ENCODE measurements around the gene SPC24. TPM values are rescaled to one million over a fixed set of nuclear protein-coding genes. Genes with fewer than 3 reads are reported as not detected.

SPC24 gene
- total and polyA plus RNA-seq, 9 of the 15 experiments (the other 6 are each of a cell fraction or from before 2014, with no cell fraction given): 18.2 to 154 (median 60.9) TPM

DNA sequence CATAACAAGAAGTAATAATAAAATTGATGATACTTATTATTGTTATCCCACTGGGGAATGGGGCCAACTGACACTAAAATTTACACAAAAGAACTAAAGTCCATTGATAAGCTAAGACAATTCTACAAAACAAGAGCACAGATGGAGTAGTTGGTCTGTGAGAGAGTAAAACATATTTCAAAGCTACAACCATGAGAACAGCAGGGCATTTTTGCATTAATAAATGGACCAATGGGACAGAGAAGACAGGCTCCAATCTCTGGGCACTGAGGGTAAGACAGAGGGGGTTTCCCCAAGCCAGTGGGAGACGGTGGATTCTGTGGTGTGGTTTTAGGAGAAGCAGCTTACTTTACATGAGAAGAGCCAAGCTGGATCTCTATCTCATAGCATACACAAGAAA, 27.4 kb upstream of the SPC24 start:
- Histone ChIP-seq H4K20me1 (replicated peaks; ENCODE audit: control insufficient read depth, insufficient read depth, low read length) (no peaks in the 10 kb centered on the region), H3K27ac (ENCODE audit: extremely low read depth, low read depth, low read length) (no peak overlapping the region), H3K79me2 (ENCODE audit: control insufficient read depth, insufficient read depth, low read length) (no peaks in the 10 kb centered on the region), H3K36me3 (ENCODE audit: control insufficient read depth, insufficient read depth, low read length) (peaks cover 15% of the 10 kb centered on the region; the same call in 2 of the 3 replicates), H3K9ac (ENCODE audit: insufficient read depth in 1 of 2, low read depth in 2 of 2, low read length in 2 of 2) (no peak overlapping the region), H3K9me3 (replicated peaks; ENCODE audit: control insufficient read depth, insufficient read depth, low read depth, low read length) (no peaks in the 10 kb centered on the region), H3K4me1 (replicated peaks in 1 of 2; ENCODE audit: control insufficient read depth in 2 of 2, insufficient read depth in 2 of 2, low read length in 2 of 2) (peaks cover 0 to 5% of the 10 kb centered on the region in 2 experiments; a peak in 1 of 5 replicates), H3K9me1 (ENCODE audit: control insufficient read depth, insufficient read depth, low read length) (no peaks in the 10 kb centered on the region), H3K27me3 (ENCODE audit: control insufficient read depth in 2 of 2, insufficient read depth in 2 of 2, low read length in 2 of 2) (no peaks in the 10 kb centered on the region), H2AFZ (ENCODE audit: low read depth, low read length) (no peak overlapping the region), H3K4me2 (ENCODE audit: insufficient read depth, low read length) (no peak overlapping the region), H3K4me3 (no peak overlapping the region)
- POLR2A ChIA-PET: interaction anchor here (0.7 to 1.8 kb wide), 5 partner anchors 11 to 40 kb away, joined by 3 to 5 read pairs (median 3); no protein-coding TSS in a partner anchor
- ATAC-seq: no peak
- CTCF ChIA-PET (ENCODE audit: low intra/inter-chr PET ratio): no interaction called here
- no peak for FAIRE-seq
- in situ Hi-C loops (cut with MboI) (no loop called here), intact Hi-C loops (cut with micrococcal nuclease) (no loop called here)
- no peak for DNase-seq (ENCODE audit: extremely low read depth in 1 of 4, low spot score in 3 of 4)
- TF ChIP-seq ZNF217 (CRISPR knock-in tag; IDR thresholded peaks at IDR 0.05) (no peak), BCOR (IDR thresholded peaks at IDR 0.05) (0 out of 2 replicates have a peak, but pooled peaks have one; percentile 13), RBM25 (IDR thresholded peaks at IDR 0.05; ENCODE audit: low read depth, low read length, severe bottlenecking) (peak; percentile 87)
- no TSS peak for BruUV-seq (replicated peaks)
- 78% methylated on average over 1 of the region's 1 CpG for WGBS (ENCODE audit: insufficient coverage, low coverage, missing lambda C conversion rate)

DNA sequence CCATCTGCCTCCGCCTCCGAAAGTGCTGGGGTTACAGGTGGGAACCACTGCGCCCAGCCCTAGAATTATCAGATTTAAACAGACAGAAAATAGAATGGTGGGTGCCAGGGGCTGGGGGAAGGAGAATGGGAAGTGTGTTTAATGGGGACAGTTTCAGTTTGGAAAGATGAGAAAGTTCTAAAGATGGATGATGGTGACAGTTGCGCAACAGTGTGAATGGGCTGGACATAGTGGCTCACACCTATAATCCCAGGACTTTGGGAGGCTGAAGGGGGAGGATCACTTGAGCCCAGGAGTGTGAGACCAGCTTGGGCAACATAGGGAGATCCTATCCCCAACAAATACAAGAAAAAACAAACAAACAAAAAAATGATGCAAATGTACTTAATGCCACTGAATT, 25.9 kb upstream of the SPC24 start:
- peaks cover 0 to 5% of the 10 kb centered on the region in 2 experiments; a peak in 1 of 5 replicates for H3K4me1 ChIP-seq (replicated peaks in 1 of 2; ENCODE audit: control insufficient read depth in 2 of 2, insufficient read depth in 2 of 2, low read length in 2 of 2)
- no peaks in the 10 kb centered on the region for H4K20me1 ChIP-seq (replicated peaks; ENCODE audit: control insufficient read depth, insufficient read depth, low read length)
- FAIRE-seq (no peak), DNase-seq (ENCODE audit: extremely low read depth in 1 of 4, low spot score in 3 of 4) (no peak), ATAC-seq (no peak)
- H3K27me3 ChIP-seq (ENCODE audit: control insufficient read depth in 2 of 2, insufficient read depth in 2 of 2, low read length in 2 of 2): no peaks in the 10 kb centered on the region
- no peaks in the 10 kb centered on the region for H3K79me2 ChIP-seq (ENCODE audit: control insufficient read depth, insufficient read depth, low read length)
- no peak overlapping the region for H3K27ac ChIP-seq (ENCODE audit: extremely low read depth, low read depth, low read length)
- H3K4me2 ChIP-seq (ENCODE audit: insufficient read depth, low read length): no peak overlapping the region
- H3K36me3 ChIP-seq (ENCODE audit: control insufficient read depth, insufficient read depth, low read length): peaks cover 17% of the 10 kb centered on the region; the same call in 2 of the 3 replicates
- in situ Hi-C loops (cut with MboI): no loop called here
- H3K9me1 ChIP-seq (ENCODE audit: control insufficient read depth, insufficient read depth, low read length): no peaks in the 10 kb centered on the region
- no peaks in the 10 kb centered on the region for H3K9me3 ChIP-seq (replicated peaks; ENCODE audit: control insufficient read depth, insufficient read depth, low read depth, low read length)
- H2AFZ ChIP-seq (ENCODE audit: low read depth, low read length): no peak overlapping the region
- WGBS (ENCODE audit: insufficient coverage, low coverage, missing lambda C conversion rate): 54% methylated on average over 4 of the region's 4 CpGs
- intact Hi-C loops (cut with micrococcal nuclease): no loop called here
- no peak overlapping the region; a peak in 1 of 4 replicates for H3K9ac ChIP-seq (ENCODE audit: insufficient read depth in 1 of 2, low read depth in 2 of 2, low read length in 2 of 2)
- H3K4me3 ChIP-seq: no peak overlapping the region
- ChIA-PET CTCF (ENCODE audit: low intra/inter-chr PET ratio) (no interaction called here), POLR2A (no interaction called here)
- no TSS peak for BruUV-seq (replicated peaks)
- TF ChIP-seq, protein P1, sequence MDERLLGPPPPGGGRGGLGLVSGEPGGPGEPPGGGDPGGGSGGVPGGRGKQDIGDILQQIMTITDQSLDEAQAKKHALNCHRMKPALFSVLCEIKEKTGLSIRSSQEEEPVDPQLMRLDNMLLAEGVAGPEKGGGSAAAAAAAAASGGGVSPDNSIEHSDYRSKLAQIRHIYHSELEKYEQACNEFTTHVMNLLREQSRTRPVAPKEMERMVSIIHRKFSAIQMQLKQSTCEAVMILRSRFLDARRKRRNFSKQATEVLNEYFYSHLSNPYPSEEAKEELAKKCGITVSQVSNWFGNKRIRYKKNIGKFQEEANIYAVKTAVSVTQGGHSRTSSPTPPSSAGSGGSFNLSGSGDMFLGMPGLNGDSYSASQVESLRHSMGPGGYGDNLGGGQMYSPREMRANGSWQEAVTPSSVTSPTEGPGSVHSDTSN (CRISPR knock-in tag; IDR thresholded peaks at IDR 0.05; ENCODE audit: low read depth): no peak
- TF ChIP-seq, protein P1 (tag; conservative IDR thresholded peaks at IDR 0.05; ENCODE audit: low read depth): 0 out of 2 replicates have a peak, but pooled peaks have one; percentile 18
- TF ChIP-seq SRSF9 (IDR thresholded peaks at IDR 0.05; ENCODE audit: borderline replicate concordance, low read depth, low read length) (no peak), SRF (CRISPR knock-in tag; IDR thresholded peaks at IDR 0.05) (no peak), DACH1 (IDR thresholded peaks at IDR 0.05; ENCODE audit: partially characterized antibody) (peak; percentile 26), CEBPB (tag; IDR thresholded peaks at IDR 0.05) (peak; percentile 99), EHMT2 (IDR thresholded peaks at IDR 0.05) (0 out of 2 replicates have a peak, but pooled peaks have one; percentile 46), CEBPG (CRISPR knock-in tag; IDR thresholded peaks at IDR 0.05) (peak; percentile 91), CEBPG (tag; conservative IDR thresholded peaks at IDR 0.05 in 1 of 2, IDR thresholded peaks at IDR 0.05 in 1 of 2) (peak; percentile 88 to 97), MCM3 (IDR thresholded peaks at IDR 0.05) (no peak)
- TF ChIP-seq, protein P2, sequence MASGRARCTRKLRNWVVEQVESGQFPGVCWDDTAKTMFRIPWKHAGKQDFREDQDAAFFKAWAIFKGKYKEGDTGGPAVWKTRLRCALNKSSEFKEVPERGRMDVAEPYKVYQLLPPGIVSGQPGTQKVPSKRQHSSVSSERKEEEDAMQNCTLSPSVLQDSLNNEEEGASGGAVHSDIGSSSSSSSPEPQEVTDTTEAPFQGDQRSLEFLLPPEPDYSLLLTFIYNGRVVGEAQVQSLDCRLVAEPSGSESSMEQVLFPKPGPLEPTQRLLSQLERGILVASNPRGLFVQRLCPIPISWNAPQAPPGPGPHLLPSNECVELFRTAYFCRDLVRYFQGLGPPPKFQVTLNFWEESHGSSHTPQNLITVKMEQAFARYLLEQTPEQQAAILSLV (tag; IDR thresholded peaks at IDR 0.05): peak; percentile 88
